ENCODE results near the gene ACR.
"Not testable (repeated sequence)": the region's sequence is repeated elsewhere in the genome, so short reads cannot be mapped to it uniquely, and the experiment has no call there.

ACR gene

DNA sequence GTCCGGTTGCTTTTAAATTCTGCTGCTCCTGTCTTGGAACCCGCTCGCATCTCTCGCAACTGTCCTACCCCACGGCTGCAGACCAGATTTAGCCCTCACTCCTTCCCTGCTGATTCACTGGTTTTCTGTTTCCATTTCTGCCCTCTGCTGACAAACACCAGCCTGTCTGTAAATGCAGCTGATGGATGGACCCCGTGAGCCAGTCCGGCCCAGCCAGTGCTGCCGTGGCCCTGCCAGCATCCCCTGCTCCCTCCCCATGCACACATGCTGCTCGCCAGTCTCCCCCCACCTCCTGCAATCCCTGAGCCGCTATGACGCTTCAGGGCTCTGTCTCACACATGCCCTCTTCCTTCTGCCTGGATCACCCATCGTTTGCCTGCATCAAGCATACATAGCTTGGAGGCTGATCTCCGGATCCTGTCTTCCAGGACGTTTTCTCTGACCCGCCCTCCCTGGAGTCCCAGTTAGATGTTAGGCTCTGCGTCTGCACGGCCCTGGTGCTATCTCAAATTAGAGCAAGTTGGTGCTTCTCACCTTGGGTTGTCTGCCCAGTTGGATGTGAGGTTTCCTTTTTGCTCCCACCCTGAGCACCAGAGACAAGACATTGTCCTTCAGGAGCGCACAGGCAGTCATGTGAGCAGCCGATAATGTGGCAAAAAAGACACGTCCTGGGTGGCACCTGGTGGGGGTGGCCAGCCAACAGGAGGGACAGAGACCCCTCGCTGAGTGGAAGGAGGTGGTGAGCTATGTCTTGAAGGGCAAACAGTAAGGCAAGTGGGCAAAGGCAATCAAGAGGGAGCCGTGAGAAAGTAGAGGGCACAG is 4.3 kb upstream of the ACR start:
- DNase-seq: no peak

DNA sequence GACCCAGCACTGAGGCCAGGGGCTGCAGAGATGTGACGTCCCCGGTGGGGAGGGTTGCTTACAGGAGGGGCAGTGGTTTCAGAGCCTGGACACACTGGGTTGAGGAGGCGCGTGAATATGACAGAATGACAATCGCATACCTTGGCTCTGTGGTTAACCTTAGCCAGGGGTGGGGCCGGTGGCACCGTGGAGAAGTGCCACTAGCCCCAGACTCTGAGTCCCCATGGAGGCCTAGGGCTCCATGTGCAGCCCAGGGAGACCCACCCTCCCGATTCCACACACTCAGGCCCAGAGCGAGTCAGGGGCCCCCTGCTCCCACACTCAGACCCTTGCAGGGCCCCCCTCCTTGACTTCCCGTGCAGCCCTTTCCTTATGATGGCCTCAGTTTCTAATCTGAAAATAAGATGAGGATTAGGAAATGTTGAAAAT is 3.6 kb upstream of the ACR start:
- DNase-seq: no peak

DNA sequence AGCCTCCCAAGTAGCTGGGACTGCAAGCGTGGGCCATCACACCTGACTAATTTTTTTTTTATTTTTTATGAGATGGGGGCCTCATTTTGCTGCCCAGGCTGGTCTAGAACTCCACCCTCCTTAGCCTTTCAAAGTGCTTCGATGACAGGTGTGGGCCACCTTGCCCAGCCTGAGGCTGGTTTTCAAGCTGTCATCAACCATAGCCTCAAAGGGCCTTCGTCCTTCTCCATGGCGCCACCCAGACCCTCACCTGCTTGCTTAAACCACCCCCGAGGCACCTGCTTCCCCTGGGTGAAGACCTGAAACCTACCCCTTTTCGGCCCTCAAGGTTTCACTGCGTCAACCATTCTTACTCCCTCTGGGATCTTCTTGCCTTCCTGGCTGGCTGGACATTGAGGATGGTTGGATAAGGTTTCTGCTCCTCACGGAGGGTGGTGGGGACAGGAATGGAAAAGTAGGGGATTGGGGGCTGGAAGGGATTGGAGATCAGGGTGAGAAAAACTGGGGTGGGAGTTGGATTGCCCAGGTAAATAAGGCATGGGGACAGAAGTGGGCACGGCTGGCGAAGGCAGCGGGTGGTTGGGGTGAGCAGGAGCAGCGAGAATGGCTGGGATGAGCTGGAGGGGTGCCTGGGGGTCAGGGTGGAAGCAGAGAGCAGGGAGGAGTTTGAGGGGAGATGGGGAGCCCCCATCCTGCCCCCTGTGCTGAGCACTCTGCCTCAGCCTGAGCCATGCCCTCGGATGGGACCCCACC is 2.8 kb upstream of the ACR start:
- no peak for DNase-seq

DNA sequence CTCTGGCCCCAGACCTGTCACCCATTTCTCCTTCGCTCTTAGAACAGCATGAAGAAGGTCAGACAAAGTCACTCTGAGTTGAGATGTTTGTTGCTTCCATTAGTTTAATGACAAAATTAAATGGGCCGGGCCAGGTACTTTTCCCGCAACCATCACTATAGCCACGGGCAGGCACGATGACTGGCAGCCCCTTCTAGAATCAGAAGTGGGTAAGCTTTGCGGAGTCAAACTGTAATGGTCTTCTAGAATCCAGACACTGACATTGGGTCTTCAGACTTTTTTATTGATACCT is 2.3 kb upstream of the ACR start:
- no peak for DNase-seq

DNA sequence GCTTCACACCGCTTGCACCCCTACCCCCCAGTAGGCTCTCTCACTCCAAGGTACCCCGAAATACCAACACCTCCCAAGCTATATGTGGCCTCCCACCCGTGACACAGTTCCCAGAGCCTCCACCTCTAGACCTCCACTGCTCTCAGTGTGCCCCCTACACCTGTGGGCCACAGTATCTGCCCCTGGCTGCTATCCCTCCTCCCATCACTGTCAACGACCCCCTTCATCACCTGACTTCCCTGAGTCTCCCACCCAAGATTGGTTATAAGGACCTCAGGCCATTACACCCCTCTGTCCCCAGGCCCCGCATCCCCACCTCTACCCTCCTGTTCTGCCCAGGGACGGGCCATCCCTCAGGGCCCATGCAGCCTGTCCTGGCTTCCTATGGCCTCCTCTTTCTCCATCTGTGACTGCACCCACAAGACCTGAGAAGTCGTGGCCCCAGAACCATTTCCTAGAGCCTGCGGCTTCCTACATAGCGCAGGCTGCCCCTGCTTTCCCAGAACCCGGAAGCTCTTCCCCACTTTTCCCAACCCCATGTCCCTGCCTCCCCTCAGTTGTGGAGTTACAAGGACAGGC is 734 bp downstream of the ACR start:
- no peak for DNase-seq

DNA sequence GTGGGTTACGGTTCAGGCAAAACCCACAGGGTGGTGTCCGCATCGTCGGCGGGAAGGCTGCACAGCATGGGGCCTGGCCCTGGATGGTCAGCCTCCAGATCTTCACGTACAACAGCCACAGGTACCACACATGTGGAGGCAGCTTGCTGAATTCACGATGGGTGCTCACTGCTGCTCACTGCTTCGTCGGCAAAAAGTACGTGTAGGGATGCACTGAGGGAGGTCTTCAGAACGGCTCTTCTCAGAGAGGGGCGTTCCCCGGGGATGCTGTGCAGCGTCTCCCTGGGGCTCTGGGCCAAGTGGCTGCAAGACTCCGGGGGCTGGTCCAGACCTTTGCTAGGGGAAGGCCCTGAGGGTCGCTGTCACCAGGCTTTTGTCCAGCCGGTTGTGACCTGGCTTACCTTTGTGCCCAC is 1.3 kb downstream of the ACR start:
- no peak for DNase-seq

DNA sequence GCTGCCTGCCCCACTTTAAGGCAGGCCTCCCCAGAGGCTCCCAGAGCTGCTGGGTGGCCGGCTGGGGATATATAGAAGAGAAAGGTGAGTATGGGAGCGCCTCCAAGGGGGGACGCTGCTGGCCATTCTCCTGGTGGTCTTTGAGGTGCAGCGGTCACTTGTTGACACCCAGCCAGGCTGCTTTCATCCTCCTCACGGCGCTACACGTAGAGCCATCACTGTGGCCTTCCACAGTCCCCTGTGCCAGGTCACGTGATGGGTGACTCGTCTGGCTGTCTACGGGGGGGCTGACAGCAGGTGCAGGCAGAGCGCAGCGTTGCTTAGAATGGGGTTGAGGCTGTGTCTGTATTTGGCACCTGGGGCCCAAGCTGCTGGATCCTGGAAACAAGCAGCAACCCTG is 1.9 kb downstream of the ACR start:
- no peak for DNase-seq

DNA sequence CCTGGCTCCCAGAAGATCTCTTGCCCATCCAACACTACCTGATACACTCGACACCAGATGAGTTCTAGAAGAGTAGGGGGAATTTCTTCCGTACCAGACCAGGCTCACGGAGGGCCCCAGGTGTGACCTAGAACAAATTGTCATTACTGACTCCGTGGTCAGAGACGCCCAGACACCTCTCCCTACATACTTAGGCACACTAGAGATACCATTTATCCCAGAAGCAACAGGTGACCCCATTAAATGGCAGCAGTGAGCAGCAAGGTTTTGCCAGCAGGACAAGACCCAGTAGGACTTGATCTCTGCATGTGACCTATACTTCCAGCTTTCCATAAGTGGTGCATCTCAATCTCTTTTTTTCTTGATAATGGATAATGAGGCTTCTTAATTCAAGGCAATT is 2.7 kb downstream of the ACR start:
- not testable (repeated sequence) for DNase-seq

DNA sequence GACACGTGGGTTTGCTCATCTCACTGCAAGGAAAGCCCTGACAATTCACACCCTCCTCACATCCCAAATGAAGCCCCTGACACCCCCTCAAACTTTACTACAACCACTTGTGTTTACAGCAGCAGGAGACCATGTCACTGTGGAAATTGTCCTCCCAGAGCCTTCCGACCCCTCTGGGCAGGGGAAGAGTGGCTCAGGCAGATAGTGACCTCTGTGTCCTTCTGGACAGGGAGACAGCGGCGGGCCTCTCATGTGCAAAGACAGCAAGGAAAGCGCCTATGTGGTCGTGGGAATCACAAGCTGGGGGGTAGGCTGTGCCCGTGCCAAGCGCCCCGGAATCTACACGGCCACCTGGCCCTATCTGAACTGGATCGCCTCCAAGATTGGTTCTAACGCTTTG is 6.4 kb downstream of the ACR start:
- not testable (repeated sequence) for DNase-seq

DNA sequence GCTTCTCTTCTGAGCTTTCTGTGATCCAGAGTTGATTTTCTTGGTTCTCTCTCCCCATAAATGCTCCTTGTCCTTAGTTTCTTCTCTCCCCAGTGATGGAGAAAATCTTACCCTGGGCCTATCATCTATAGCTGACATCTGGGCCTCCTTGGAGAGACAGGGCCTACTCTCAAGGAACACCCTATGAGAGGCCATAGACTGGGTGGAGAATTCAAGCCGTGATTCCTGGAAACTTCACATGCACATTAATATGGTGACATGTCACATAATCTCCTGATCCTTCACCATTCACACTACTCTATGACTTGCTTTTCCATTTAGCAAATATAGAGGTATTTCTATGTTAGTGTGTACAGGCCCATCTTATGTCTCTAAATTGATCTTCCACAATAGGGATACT is 9.5 kb downstream of the ACR start:
- not testable (repeated sequence) for DNase-seq

DNA sequence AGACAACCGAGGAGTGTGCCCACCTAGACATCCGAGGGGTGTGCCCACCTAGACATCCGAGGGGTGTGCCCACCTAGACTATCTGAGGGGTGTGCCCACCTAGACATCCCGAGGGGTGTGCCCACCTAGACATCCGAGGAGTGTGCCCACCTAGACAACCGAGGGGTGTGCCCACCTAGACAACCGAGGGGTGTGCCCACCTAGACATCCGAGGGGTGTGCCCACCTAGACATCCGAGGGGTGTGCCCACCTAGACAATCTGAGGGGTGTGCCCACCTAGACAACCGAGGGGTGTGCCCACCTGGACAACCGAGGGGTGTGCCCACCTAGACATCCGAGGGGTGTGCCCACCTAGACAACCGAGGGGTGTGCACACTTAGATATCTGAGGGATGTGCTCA is 10.6 kb downstream of the ACR start:
- not testable (repeated sequence) for DNase-seq

DNA sequence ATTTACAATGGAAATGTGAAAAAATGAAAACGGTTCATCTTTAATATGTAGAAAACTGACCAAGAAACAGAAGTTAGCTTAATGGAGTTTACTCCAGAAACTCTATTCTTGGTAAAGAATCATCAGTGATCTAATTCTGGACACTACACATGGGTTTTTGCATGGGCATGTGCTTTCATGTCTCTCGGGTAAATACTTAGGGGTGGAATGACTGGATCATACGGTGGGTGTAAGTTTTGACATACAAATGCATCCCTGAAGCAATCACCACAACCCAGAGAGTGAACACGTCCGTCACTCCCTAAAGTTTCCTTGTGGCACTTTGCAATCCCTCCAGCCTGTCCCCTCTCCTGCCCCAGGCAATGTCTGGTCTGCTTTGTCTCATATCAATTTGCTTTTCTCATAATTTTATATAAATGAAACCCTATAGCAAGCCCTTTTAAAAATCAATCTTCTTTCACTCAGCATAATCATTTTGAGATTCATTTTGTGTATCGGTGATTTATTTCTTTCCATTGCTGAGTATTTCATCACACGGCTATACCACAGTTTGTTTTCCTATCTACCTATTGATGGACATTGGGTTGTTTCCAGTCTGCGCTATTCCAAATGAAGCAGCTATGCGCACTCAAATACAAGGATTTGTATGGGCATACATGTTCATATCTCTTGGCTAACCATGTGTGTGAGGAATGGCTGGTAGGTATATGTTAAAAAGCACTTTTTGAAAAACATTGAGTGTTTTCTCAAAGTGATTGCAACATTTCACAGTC is 11.5 kb downstream of the ACR start:
- not testable (repeated sequence) for DNase-seq

DNA sequence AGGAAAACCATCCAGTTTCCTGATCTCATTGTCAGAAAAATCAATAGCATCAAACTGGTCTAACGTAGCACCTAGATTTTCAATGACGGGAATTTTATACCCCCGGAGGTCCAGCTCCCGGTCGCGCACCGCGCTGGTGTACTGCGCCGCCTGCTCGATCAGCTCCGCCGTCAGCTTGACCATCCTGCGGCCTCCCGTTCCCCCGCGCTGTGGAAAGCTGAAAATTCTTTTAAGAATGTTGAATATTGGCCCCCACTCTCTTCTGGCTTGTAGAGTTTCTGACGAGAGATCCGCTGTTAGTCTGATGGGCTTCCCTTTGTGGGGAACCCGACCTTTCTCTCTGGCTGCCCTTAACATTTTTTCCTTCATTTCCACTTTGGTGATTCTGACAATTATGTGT is 17.2 kb downstream of the ACR start:
- DNase-seq: not testable (repeated sequence)

DNA sequence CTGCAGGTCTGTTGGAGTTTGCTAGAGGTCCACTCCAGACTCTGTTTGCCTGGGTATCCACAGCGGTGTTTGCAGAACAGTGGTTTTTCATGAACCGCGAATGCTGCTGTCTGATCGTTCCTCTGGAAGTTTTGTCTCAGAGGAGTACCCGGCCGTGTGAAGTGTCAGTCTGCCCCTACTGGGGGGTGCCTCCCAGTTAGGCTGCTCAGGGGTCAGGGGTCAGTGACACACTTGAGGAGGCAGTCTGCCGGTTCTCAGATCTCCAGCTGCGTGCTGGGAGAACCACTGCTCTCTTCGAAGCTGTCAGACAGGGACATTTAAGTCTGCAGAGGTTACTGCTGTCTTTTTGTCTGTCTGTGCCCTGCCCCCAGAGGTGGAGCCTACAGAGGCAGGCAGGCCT is 18.4 kb downstream of the ACR start:
- DNase-seq: not testable (repeated sequence)

DNA sequence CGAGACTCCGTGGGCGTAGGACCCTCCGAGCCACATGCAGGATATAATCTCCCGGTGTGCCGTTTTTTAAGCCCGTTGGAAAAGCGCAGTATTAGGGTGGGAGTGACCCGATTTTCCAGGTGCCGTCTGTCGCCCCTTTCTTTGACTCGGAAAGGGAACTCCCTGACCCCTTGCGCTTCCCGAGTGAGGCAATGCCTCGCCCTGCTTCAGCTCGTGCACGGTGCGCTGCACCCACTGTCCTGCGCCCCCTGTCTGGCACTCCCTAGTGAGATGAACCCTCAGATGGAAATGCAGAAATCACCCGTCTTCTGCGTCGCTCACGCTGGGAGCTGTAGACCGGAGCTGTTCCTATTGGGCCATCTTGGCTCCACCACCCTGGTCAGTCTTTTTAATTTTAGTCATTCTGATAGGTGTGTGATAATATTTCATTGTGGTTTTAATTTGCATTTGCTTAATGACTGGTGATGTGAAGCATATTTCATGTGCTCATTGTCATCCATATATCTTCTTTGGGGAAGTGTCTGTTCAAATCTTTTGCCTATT is 19.0 kb downstream of the ACR start:
- peak; percentile 56 to 57 for DNase-seq

DNA sequence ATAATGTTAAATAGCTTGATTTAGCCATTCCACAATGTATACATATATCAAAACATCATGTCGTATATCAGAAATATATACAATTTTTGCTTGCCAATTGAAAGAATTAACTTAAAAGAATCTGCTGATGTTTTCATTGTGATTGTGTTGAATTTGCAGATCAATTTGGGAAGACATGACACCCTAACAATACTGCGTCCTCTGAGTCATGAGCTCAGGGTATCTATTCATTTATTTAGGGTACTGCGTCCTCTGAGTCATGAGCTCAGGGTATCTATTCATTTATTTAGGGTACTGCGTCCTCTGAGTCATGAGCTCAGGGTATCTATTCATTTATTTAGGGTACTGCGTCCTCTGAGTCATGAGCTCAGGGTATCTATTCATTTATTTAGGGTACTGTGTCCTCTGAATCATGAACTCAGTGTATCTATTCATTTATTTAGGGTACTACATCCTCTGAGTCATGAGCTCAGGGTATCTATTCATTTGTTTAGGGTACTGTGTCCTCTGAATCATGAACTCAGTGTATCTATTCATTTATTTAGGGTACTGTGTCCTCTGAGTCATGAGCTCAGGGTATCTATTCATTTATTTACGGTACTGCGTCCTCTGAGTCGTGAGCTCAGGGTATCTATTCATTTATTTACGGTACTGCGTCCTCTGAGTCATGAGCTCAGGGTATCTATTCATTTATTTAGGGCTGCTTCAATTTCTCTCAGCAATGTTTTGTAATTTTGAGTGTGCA is 21.8 kb downstream of the ACR start:
- not testable (repeated sequence) for DNase-seq

DNA sequence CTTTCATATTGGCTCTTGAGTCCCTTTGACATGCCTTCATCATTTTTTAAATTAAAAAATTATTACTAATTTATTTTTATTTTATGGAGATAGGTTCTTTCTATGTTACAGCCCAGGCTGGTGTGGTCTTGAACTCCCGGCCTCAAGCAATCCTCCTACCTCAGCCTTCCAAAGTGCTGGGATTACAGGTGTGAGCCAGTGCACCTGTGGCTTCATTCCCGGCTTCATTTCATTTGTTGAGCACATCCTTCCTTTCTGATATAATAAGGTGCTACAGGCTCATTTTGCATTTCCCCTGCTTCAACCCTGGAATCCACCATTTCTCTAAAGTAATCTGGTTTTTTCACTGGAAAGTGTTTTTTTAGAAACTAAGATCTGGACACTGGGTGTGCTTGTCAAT is 23.8 kb downstream of the ACR start:
- DNase-seq: not testable (repeated sequence)

DNA sequence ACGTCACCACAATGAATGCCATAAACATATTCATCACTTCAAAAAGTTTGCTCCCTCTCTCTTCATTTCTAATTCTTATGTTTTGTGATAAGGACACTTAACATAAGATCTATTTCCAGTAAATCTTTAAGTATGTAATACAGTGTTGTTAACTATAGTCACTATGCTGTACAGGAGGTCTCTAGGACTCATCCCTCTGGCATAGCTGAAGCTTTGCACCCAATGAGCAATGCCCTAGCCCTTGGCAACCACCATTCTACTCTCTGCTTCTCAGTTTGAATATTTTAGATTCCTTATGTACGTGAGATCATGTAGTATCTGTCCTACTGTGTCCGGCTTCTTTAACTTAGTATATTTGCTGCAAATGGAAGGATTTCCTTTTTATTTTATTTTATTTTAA is 26.3 kb downstream of the ACR start:
- DNase-seq: not testable (repeated sequence)

DNA sequence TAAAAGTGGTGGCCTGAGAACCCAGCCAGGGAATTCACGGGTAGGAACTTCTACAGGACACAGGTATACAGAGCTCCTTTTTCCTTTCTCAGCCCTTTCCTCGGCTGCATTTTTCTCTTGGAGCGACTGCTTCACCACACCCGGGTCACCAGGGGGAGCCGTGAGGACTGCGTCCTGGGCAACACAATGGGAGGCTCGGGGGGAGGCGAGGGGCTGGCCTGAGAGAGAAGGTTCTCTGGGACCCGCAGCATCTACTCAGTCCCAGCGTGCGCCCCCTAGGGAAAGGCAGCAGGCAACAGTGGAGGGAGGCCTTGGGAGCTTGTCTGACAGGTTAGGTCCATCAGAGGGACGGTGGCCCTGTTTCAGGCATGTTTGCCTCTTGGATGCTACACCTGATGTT is 37.1 kb downstream of the ACR start:
- not testable (repeated sequence) for DNase-seq

DNA sequence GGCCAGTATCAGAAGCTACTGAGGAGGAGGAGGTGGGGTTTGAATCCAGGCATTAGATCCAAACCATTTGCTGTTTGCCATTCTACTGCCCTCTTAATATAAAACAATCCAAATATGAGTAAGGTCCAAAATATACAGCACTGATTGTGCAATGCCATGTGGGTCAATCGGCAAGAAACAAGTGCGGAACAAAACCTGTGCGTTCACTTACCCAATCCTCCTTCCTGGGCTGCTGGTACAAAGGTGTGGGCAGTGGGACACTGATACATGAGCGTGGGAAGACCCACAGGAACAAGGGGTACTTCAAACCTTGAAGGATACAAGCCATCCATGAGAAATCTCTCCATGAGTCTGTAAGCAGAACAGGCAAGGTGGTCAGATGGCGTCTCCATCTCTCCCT is 39.6 kb downstream of the ACR start:
- not testable (repeated sequence) for DNase-seq

DNA sequence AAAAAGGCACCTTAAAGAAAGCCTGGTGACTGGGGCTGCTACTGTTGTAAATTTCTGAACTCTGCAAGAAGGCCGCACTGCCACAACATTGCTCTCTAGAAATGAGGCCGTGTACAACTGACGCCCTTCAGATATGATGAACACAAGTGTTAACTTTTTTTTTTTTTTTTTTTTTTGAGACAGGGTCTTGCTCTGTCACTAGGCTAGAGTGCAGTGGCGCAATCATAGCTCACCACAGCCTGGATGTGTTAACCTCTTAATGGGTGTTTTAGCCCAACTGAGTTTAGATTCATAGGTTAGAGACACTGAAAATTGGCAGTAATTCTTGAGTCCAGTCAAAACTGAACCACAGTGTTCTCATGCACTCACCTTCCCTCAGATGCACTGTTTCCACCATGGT is 42.2 kb downstream of the ACR start:
- not testable (repeated sequence) for DNase-seq

DNA sequence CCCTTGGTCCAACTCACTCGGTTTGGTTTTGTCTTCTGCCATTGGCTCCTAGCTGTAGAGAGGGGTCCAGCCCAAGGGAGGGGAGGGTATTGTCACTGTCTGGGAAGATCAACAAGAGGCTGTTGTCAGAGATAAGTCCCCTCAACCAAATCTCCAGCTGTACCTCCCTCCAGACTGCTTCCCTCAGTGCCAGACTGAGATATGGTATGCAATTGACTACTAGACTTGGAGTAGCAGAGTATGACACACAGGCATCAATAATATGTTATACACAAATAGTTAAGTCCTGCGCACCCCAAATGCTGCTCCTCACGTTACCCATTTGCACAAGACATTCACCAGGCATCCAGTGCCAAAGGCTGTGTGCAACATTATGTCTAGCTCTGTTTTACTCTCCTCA is 44.2 kb downstream of the ACR start:
- not testable (repeated sequence) for DNase-seq
